ENCODE data around the gene IDE. TPM values are rescaled to one million over a fixed set of nuclear protein-coding genes. Genes with fewer than 3 reads are reported as not detected.

IDE gene
- total and polyA plus RNA-seq, 10 of the 15 experiments (the other 5 are each of a cell fraction or from before 2014, with no cell fraction given), result 11.6 to 54.5 (median 33.6) TPM

GRCh38 chr10:92452313-92452712 lies 121.6 kb downstream of the IDE start:
- H3K4me1 ChIP-seq (ENCODE audit: control insufficient read depth, insufficient read depth, low read length), result no peaks in the 10 kb centered on the region
- in situ Hi-C loops (cut with MboI) (no loop called here), intact Hi-C loops (cut with micrococcal nuclease; ENCODE audit: unreplicated experiment) (no loop called here)
- SMC1A ChIA-PET (ENCODE audit: uncharacterized antibody, unreplicated experiment), result no interaction called here
- CTCF ChIA-PET, result interaction anchor here (1.0 kb wide), 1 partner anchor 11 kb away, joined by 3 read pairs; no protein-coding TSS in a partner anchor
- 98% methylated on average over 2 of the region's 2 CpGs for WGBS (ENCODE audit: insufficient coverage, insufficient replicate concordance, low lambda C conversion rate, missing lambda C conversion rate)
- no peak for DNase-seq (ENCODE audit: low read depth, low spot score)
- H3K36me3 ChIP-seq (ENCODE audit: control insufficient read depth in 2 of 2, insufficient read depth in 2 of 2, low read length in 1 of 2), result peaks cover 4 to 15% of the 10 kb centered on the region in 2 experiments; a peak in 3 of 4 replicates
- no peak overlapping the region for H3K4me2 ChIP-seq (ENCODE audit: control insufficient read depth, insufficient read depth)
- no peaks in the 10 kb centered on the region for H4K20me1 ChIP-seq (ENCODE audit: control insufficient read depth, insufficient read depth)
- H3K4me3 ChIP-seq, result no peak overlapping the region
- POLR2A ChIA-PET, result no interaction called here
- no peak for ATAC-seq
- RAD21 ChIA-PET (ENCODE audit: unreplicated experiment), result no interaction called here
- no peaks in the 10 kb centered on the region for H3K79me2 ChIP-seq (ENCODE audit: control insufficient read depth, insufficient read depth, low read length)
- FAIRE-seq, result no peak
- no TSS peak for BruUV-seq (replicated peaks)
- H2AFZ ChIP-seq (ENCODE audit: control insufficient read depth, low read depth, low read length), result no peak overlapping the region
- no peaks in the 10 kb centered on the region for H3K27me3 ChIP-seq (replicated peaks in 1 of 2; ENCODE audit: control insufficient read depth in 2 of 2, insufficient read depth in 2 of 2, low read length in 1 of 2)
- no peak overlapping the region for H3K9ac ChIP-seq (ENCODE audit: control insufficient read depth, insufficient read depth, low read length)
- no peaks in the 10 kb centered on the region for H3K9me3 ChIP-seq (replicated peaks; ENCODE audit: control insufficient read depth, insufficient read depth, low read length)
- H3K27ac ChIP-seq (ENCODE audit: control insufficient read depth, insufficient read depth), result no peak overlapping the region
- no peak for TF ChIP-seq RELB (IDR thresholded peaks at IDR 0.05; ENCODE audit: low read depth)
- TF ChIP-seq PAX8 (IDR thresholded peaks at IDR 0.05), result no peak
- TF ChIP-seq SUZ12 (IDR thresholded peaks at IDR 0.05; ENCODE audit: unreplicated experiment), result no peak
- no peak for TF ChIP-seq ZZZ3 (IDR thresholded peaks at IDR 0.05; ENCODE audit: control insufficient read depth, insufficient read length, low read depth)
- TF ChIP-seq NR2F1 (conservative IDR thresholded peaks at IDR 0.05), result no peak
- no peak for TF ChIP-seq POLR2AphosphoS2 (IDR thresholded peaks at IDR 0.05; ENCODE audit: low read depth, low read length)
- TF ChIP-seq SIN3A (IDR thresholded peaks at IDR 0.05; ENCODE audit: low read depth, low read length), result no peak
- no peak for TF ChIP-seq ATF7 (IDR thresholded peaks at IDR 0.05; ENCODE audit: low read depth)
- TF ChIP-seq SP1 (IDR thresholded peaks at IDR 0.05; ENCODE audit: low read depth, low read length), result no peak
- TF ChIP-seq MTA2 (IDR thresholded peaks at IDR 0.05; ENCODE audit: low read depth), result no peak
- TF ChIP-seq MEF2B (IDR thresholded peaks at IDR 0.05; ENCODE audit: partially characterized antibody, poor library complexity, severe bottlenecking), result no peak
- no peak for TF ChIP-seq SUPT20H (IDR thresholded peaks at IDR 0.05; ENCODE audit: borderline replicate concordance, control insufficient read depth, low read depth, low read length)
- TF ChIP-seq PAX5 (IDR thresholded peaks at IDR 0.05; ENCODE audit: borderline replicate concordance, low read depth, low read length), result no peak
- no peak for TF ChIP-seq ZBTB40 (IDR thresholded peaks at IDR 0.05; ENCODE audit: borderline replicate concordance)
- TF ChIP-seq HDAC6 (IDR thresholded peaks at IDR 0.05; ENCODE audit: unreplicated experiment), result no peak
- TF ChIP-seq EGR1 (IDR thresholded peaks at IDR 0.05; ENCODE audit: borderline replicate concordance in 1 of 2, low read depth in 2 of 2, low read length in 2 of 2), result no peak
- TF ChIP-seq CREB1 (IDR thresholded peaks at IDR 0.05; ENCODE audit: low read depth), result no peak
- TF ChIP-seq JUNB (IDR thresholded peaks at IDR 0.05), result no peak
- TF ChIP-seq SPI1 (IDR thresholded peaks at IDR 0.05; ENCODE audit: borderline replicate concordance, insufficient read depth, low read depth, low read length), result no peak

Measured in GM12878 (cell line).